Smooth muscle cell (in vitro differentiated cells): ENCODE data around the gene BEND7. TPM values are rescaled to one million over a fixed set of nuclear protein-coding genes. Genes with fewer than 3 reads are reported as not detected.

ENCODE experiments used
- DNase-seq: peaks from one replicate; lab custom pipeline; 2025; ENCODE audit not compliant: unreplicated experiment; lab: John Stamatoyannopoulos, UW
- H2AFZ ChIP-seq: fragments of 200-600 bp; sonication (generic); 2 replicates; pipeline ENCODE4 v1.6.0; 2016; ENCODE audit warnings: antibody characterized with exemption, low read depth, mild to moderate bottlenecking
- H3F3A ChIP-seq: fragments of 200-600 bp; sonication (generic); 2 replicates; pipeline ENCODE4 v1.6.0; 2017; ENCODE audit warnings: antibody characterized with exemption, low read depth
- H3K27ac ChIP-seq: fragments of 200-600 bp; sonication (generic); 2 replicates; pipeline ENCODE4 v1.5.1; 2016; ENCODE audit warnings: low read depth, mild to moderate bottlenecking
- H3K27me3 ChIP-seq: fragments of 200-600 bp; sonication (generic); 2 replicates; pipeline ENCODE4 v1.6.1; 2016; ENCODE audit warnings: low read depth, mild to moderate bottlenecking
- H3K36me3 ChIP-seq: fragments of 200-600 bp; sonication (generic); 2 replicates; pipeline ENCODE4 v1.5.1; 2016; ENCODE audit warnings: low read depth
- H3K4me1 ChIP-seq: fragments of 200-600 bp; sonication (generic); 2 replicates; pipeline ENCODE4 v1.5.1; 2016; ENCODE audit warnings: low read depth
- H3K4me2 ChIP-seq: fragments of 200-600 bp; sonication (generic); 2 replicates; pipeline ENCODE4 v1.6.0; 2016; ENCODE audit warnings: mild to moderate bottlenecking
- H3K4me3 ChIP-seq: fragments of 200-600 bp; sonication (generic); 2 replicates; pipeline ENCODE4 v1.5.1; 2016; ENCODE audit warnings: mild to moderate bottlenecking
- H3K79me2 ChIP-seq: fragments of 200-600 bp; sonication (generic); 2 replicates; pipeline ENCODE4 v1.6.0; 2016; ENCODE audit warnings: low read depth, mild to moderate bottlenecking
- H3K9ac ChIP-seq: fragments of 200-600 bp; sonication (generic); 2 replicates; pipeline ENCODE4 v1.6.0; 2016; ENCODE audit warnings: low read depth
- H3K9me3 ChIP-seq: fragments of 200-600 bp; sonication (generic); replicated peaks from 2 replicates; pipeline ENCODE4 v1.5.1; 2016; ENCODE audit warnings: low read depth
- H4K20me1 ChIP-seq: fragments of 200-600 bp; sonication (generic); 2 replicates; pipeline ENCODE4 v1.6.0; 2016; ENCODE audit warnings: low read depth
- CTCF ChIP-seq: fragments of 200-600 bp; sonication (generic); IDR thresholded peaks from 2 replicates; pipeline ENCODE4 v1.5.1; 2017; ENCODE audit warnings: borderline replicate concordance, mild to moderate bottlenecking, antibody characterized with exemption; ENCODE audit not compliant: insufficient read depth, poor library complexity, severe bottlenecking
- WGBS: methylation state at CpG from one replicate; pipeline ENCODE4 v1.1.7; 2016; ENCODE audit warnings: low lambda C conversion rate; 5-methylcytosine and 5-hydroxymethylcytosine counted together
- polyA plus RNA-seq: library from polyadenylated mRNA; unstranded; fragments of >200 nt; fragmentation: Nextera tagmentation; extraction: Ambion mirVana; gene quantifications from 2 replicates; pipeline ENCODE4 v1.2.1, GENCODE V29; 2016
- total RNA-seq: library from RNA; depleted of rRNA; stranded (reverse); fragments of >200 nt; gene quantifications from 2 replicates; pipeline ENCODE4 v1.2.3, GENCODE V29; 2014

Gene BEND7
- total and polyA plus RNA-seq, 2 experiments from 2014 or later, result 1.7 to 5.8 TPM

GRCh38 chr10:13449296-13449695 is 79.5 kb downstream of the BEND7 start:
- H3K9ac ChIP-seq, result no peak overlapping the region
- no peak overlapping the region for H3K4me2 ChIP-seq
- H3K9me3 ChIP-seq, result no peaks in the 10 kb centered on the region
- no peak for TF ChIP-seq CTCF
- H2AFZ ChIP-seq, result no peak overlapping the region
- H3K27ac ChIP-seq, result no peak overlapping the region
- no peaks in the 10 kb centered on the region for H3K27me3 ChIP-seq
- no peak overlapping the region for H3K4me3 ChIP-seq
- no peaks in the 10 kb centered on the region for H3K79me2 ChIP-seq
- no peaks in the 10 kb centered on the region for H3F3A ChIP-seq
- no peak for DNase-seq
- no peaks in the 10 kb centered on the region for H3K36me3 ChIP-seq
- 74% methylated on average over 7 of the region's 7 CpGs for whole genome bisulfite sequencing
- H3K4me1 ChIP-seq, result no peaks in the 10 kb centered on the region
- H4K20me1 ChIP-seq, result no peaks in the 10 kb centered on the region

GRCh38 chr10:13448216-13448615 is 80.6 kb downstream of the BEND7 start:
- no peak overlapping the region for H3K4me3 ChIP-seq
- H3F3A ChIP-seq, result no peaks in the 10 kb centered on the region
- H3K27ac ChIP-seq, result no peak overlapping the region
- H3K27me3 ChIP-seq, result no peaks in the 10 kb centered on the region
- TF ChIP-seq CTCF, result no peak
- WGBS, result 83% methylated on average over 8 of the region's 8 CpGs
- no peaks in the 10 kb centered on the region for H4K20me1 ChIP-seq
- H3K4me2 ChIP-seq, result no peak overlapping the region
- H3K79me2 ChIP-seq, result no peaks in the 10 kb centered on the region
- no peak for DNase-seq
- no peaks in the 10 kb centered on the region for H3K9me3 ChIP-seq
- no peak overlapping the region for H3K9ac ChIP-seq
- H3K36me3 ChIP-seq, result no peaks in the 10 kb centered on the region
- no peak overlapping the region for H2AFZ ChIP-seq
- H3K4me1 ChIP-seq, result no peaks in the 10 kb centered on the region

GRCh38 chr10:13445656-13446400 is 83.0 kb downstream of the BEND7 start:
- DNase-seq, result no peak
- TF ChIP-seq CTCF, result no peak
- Histone ChIP-seq H3K9ac (no peak overlapping the region), H3K27me3 (peaks cover 5% of the 10 kb centered on the region), H3K9me3 (no peaks in the 10 kb centered on the region), H3K79me2 (no peaks in the 10 kb centered on the region), H3K4me1 (peaks cover 5% of the 10 kb centered on the region), H3K36me3 (no peaks in the 10 kb centered on the region), H3K27ac (no peak overlapping the region), H4K20me1 (no peaks in the 10 kb centered on the region), H3K4me3 (no peak overlapping the region), H2AFZ (no peak overlapping the region), H3F3A (no peaks in the 10 kb centered on the region), H3K4me2 (no peak overlapping the region)
- 94% methylated on average over 8 of the region's 8 CpGs for WGBS

- Histone ChIP-seq H3K4me1 (peaks cover 8% of the 10 kb centered on the region), H2AFZ (no peak overlapping the region), H3K4me3 (no peak overlapping the region), H3K27ac (no peak overlapping the region), H3K9ac (no peak overlapping the region), H3K79me2 (no peaks in the 10 kb centered on the region), H3K4me2 (no peak overlapping the region), H3K27me3 (peaks cover 42% of the 10 kb centered on the region), H4K20me1 (no peaks in the 10 kb centered on the region), H3K36me3 (no peaks in the 10 kb centered on the region), H3K9me3 (no peaks in the 10 kb centered on the region), H3F3A (no peaks in the 10 kb centered on the region)
- TF ChIP-seq CTCF, result no peak
- 79% methylated on average over 7 of the region's 7 CpGs for WGBS
- DNase-seq, result no peak
Observed at GRCh38 chr10:13441476-13441875, 87.3 kb downstream of the BEND7 start.
